ENCODE measurements around the gene MAB21L4. TPM values are rescaled to one million over a fixed set of nuclear protein-coding genes. Genes with fewer than 3 reads are reported as not detected.

Gene MAB21L4
- total RNA-seq, 1 donor from 2014 or later: 0.53 TPM

DNA sequence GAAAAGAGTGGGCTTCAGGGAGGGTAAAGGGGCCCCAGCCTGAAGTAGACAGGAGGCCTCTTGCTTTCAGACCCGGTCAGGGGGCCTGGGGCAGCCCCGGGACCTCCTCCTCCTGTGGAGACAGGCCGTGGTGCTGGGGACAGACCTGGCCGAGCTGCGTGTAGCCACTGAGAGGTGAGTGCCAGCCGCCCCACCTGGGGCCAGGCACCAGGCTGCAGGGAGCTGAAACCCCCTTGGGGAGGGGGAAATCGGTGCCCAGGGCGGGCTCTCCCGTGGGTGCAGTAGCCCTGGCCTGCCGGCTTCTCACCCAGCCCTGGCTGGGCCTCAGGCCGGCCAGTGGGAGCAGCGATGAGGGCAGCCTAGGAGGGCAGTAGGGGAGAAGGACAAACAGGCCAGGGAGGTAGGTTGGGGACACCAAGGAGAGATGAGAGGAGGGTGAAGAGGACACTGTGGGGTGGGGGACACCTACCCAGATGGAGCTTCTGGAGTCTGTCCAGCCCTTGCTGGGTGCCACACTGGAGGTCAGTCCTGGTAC lies 34.2 kb upstream of the MAB21L4 start:
- no peak overlapping the region for H3K4me3 ChIP-seq (ENCODE audit: low read depth, low read length)
- DNase-seq (ENCODE audit: low read depth) (no peak), FAIRE-seq (no peak)
- no peaks in the 10 kb centered on the region for H3K36me3 ChIP-seq (ENCODE audit: control insufficient read depth, insufficient read depth, low read length)
- TF ChIP-seq, protein P1, sequence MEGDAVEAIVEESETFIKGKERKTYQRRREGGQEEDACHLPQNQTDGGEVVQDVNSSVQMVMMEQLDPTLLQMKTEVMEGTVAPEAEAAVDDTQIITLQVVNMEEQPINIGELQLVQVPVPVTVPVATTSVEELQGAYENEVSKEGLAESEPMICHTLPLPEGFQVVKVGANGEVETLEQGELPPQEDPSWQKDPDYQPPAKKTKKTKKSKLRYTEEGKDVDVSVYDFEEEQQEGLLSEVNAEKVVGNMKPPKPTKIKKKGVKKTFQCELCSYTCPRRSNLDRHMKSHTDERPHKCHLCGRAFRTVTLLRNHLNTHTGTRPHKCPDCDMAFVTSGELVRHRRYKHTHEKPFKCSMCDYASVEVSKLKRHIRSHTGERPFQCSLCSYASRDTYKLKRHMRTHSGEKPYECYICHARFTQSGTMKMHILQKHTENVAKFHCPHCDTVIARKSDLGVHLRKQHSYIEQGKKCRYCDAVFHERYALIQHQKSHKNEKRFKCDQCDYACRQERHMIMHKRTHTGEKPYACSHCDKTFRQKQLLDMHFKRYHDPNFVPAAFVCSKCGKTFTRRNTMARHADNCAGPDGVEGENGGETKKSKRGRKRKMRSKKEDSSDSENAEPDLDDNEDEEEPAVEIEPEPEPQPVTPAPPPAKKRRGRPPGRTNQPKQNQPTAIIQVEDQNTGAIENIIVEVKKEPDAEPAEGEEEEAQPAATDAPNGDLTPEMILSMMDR (IDR thresholded peaks at IDR 0.05; ENCODE audit: insufficient read depth, low read length, severe bottlenecking): no peak
- H3K27me3 ChIP-seq (ENCODE audit: control insufficient read depth, insufficient read depth, low read length): no peaks in the 10 kb centered on the region

DNA sequence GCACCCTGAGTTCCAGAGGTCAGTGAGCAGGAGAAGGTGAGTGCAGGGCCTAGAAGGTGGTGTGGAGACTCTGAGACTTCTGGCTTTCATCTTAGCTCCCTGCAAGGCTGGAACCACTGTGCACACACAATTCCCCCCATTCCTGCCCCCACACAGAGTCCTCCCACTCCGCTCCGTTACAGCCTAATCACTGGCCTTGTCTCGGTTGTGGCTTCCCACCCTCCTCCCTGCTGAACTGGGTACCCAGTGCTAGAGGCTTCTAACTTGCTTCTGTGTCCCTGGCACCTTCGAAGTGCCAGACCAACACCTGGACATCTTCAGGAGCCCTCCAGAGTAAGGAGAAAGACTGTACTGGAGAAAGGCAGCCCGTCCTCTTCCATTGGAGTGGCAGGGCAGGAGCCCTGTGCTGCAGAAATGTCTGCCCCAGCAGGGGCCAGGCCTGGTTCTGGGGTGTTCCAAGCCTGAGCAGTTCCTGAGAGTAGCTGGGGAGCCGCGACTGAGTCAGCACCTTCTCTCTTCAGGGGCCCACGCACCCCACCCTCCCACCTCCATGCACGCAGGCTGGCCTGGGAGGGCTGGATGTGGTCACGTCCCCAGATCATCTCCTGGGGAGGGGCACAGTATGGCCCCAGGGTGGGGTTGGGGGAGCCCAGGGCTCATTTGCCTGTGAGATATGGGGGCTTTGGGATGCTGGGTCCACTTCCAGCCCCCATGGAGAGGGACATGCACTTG lies 33.6 kb upstream of the MAB21L4 start:
- DNase-seq (ENCODE audit: low read depth) (no peak), FAIRE-seq (no peak)
- Histone ChIP-seq H3K36me3 (ENCODE audit: control insufficient read depth, insufficient read depth, low read length) (no peaks in the 10 kb centered on the region), H3K27me3 (ENCODE audit: control insufficient read depth, insufficient read depth, low read length) (no peaks in the 10 kb centered on the region), H3K4me3 (ENCODE audit: low read depth, low read length) (no peak overlapping the region)
- TF ChIP-seq, protein P1 (IDR thresholded peaks at IDR 0.05; ENCODE audit: insufficient read depth, low read length, severe bottlenecking): no peak

DNA sequence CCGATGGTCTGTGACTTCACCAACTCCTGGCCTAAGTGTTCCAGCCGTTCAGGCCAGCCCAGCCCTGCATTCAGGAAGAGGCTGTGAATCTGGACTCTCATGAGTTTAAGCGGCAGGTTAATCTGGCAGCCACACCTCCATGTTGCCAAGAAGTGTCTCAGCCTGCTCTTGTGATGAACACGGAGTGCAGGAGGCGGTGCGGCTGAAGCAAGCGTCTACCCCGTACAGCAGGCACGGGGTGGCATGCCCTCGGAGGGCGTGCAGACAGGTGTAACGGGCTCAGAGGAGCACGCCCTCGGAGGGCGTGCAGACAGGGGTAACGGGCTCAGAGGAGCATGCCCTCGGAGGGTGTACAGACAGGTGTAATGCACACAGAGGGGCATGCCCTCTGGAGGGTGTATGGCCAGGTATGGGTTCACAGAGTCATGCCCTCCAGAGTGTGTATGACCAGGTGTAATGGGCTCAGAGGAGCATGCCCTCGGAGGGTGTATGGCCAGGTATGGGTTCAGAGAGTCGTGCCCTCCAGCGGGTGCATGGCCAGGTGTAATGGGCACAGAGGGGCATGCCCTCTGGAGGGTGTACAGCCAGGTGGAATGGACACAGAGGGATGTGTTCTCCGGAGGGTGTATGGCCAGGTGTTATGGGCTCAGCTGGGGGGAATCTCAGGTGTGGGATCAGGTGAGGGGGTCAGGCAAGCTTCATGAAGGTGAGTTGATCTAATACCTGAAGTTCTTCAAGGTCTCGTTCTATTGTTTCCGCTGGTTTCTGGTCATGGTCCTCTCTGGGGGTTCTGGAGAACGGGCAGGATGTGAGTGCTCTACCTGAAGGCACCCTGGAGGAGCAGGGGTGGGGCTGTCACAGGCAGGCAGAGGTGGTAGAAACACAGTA lies 32.8 kb upstream of the MAB21L4 start:
- Histone ChIP-seq H3K36me3 (ENCODE audit: control insufficient read depth, insufficient read depth, low read length) (no peaks in the 10 kb centered on the region), H3K4me3 (ENCODE audit: low read depth, low read length) (no peak overlapping the region), H3K27me3 (ENCODE audit: control insufficient read depth, insufficient read depth, low read length) (no peaks in the 10 kb centered on the region)
- FAIRE-seq: no peak
- TF ChIP-seq, protein P1 (IDR thresholded peaks at IDR 0.05; ENCODE audit: insufficient read depth, low read length, severe bottlenecking): no peak
- no peak for DNase-seq (ENCODE audit: low read depth)

DNA sequence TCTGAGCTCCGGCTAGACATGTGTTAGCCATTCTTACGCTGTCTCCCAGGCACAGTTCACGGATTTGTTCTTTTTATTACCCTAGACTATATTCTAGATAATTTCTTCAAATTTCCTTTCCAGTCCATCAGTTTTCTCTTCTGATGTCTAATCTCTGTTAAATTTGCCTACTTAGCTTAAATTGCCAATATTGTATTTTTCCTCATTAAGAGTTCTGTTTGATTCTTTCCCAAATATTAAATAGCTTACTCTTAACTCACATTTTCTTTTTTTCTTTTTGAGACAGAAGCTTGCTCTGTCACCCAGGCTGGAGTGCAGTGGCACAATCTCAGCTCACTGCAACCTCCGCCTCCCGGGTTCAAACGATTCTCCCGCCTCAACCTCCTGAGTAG lies 31.4 kb upstream of the MAB21L4 start:
- Histone ChIP-seq H3K36me3 (ENCODE audit: control insufficient read depth, insufficient read depth, low read length) (no peaks in the 10 kb centered on the region), H3K27me3 (ENCODE audit: control insufficient read depth, insufficient read depth, low read length) (no peaks in the 10 kb centered on the region), H3K4me3 (ENCODE audit: low read depth, low read length) (no peak overlapping the region)
- FAIRE-seq (no peak), DNase-seq (ENCODE audit: low read depth) (no peak)
- TF ChIP-seq, protein P1 (IDR thresholded peaks at IDR 0.05; ENCODE audit: insufficient read depth, low read length, severe bottlenecking): no peak

DNA sequence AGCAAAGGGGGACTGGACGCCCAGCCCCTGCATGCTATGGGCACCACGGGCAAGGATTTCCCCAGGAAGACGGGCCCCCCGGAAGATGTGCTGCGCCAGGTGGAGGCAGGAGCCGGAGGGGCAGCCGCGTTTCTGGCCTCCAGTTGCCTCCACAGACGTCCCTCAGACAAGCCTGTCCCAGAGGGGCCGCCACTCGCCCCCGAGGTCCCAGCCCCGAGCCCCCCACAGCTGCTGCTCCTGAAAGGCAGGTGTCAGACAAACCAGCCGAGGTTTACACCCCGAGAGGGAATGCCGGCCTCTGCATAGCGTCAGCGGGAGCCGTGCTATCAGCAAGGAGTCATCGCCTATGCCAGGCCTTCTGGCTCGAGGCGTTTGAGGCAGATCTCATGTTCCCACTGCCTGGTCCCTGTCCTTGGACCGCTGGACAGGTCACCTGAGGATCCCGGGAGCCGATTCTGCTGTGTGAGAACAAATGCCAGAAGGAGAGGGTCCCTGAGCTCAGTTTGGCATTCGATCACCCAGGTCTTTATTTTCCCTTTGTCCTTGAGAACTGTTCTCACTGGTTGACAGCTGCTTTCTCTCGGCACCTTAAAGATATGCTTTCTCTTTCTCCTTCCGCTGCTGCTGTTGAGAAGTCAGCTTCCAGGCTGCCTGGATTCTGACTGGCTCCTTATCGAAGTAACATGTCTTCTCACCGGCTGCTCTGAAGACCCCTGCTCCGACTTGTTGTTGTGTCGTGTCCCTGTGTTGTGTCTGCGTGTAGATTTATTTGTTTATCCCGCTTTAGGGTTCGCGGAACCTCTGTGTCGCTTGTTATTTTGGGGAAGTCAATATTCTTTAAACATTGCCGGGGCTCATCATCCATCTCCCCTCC lies 30.8 kb upstream of the MAB21L4 start:
- DNase-seq (ENCODE audit: low read depth) (no peak), FAIRE-seq (no peak)
- no peaks in the 10 kb centered on the region for H3K36me3 ChIP-seq (ENCODE audit: control insufficient read depth, insufficient read depth, low read length)
- H3K27me3 ChIP-seq (ENCODE audit: control insufficient read depth, insufficient read depth, low read length): no peaks in the 10 kb centered on the region
- TF ChIP-seq, protein P1 (IDR thresholded peaks at IDR 0.05; ENCODE audit: insufficient read depth, low read length, severe bottlenecking): no peak
- H3K4me3 ChIP-seq (ENCODE audit: low read depth, low read length): no peak overlapping the region

All from bronchial epithelial cell (primary cell).